ENCODE results near the gene ZC3H10.

DNA sequence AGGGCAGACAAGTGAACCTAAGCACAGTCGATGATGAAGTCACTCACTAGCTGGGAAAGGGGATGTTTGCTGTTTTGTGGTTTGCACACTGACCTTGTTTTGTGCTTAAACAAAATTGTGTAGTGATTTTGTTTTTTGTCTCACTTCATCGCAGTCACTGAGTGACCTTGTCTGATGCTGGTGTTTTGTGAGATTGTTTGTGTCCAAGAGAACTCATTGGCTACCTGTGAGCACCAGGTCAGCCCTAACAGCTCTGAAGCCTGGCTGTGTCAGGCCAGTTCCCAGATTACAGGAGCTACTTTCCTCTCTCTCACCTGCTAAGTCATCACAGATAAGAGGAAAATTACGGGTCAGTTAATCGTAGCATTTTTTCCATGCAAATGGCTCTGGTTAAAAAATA is 6.1 kb downstream of the ZC3H10 start:
- TF ChIP-seq, protein P1, sequence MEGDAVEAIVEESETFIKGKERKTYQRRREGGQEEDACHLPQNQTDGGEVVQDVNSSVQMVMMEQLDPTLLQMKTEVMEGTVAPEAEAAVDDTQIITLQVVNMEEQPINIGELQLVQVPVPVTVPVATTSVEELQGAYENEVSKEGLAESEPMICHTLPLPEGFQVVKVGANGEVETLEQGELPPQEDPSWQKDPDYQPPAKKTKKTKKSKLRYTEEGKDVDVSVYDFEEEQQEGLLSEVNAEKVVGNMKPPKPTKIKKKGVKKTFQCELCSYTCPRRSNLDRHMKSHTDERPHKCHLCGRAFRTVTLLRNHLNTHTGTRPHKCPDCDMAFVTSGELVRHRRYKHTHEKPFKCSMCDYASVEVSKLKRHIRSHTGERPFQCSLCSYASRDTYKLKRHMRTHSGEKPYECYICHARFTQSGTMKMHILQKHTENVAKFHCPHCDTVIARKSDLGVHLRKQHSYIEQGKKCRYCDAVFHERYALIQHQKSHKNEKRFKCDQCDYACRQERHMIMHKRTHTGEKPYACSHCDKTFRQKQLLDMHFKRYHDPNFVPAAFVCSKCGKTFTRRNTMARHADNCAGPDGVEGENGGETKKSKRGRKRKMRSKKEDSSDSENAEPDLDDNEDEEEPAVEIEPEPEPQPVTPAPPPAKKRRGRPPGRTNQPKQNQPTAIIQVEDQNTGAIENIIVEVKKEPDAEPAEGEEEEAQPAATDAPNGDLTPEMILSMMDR (IDR thresholded peaks at IDR 0.05) = no peak
- TF ChIP-seq POLR2A (IDR thresholded peaks at IDR 0.05) = no peak

Measured in uterus (tissue), 2 donors.